Measurements from ENCODE around the gene SEPTIN12.
A peak's percentile ranks its signal among the peaks of the same experiment; 100 is the strongest.

The SEPTIN12 gene

GRCh38 chr16:4787627-4788482 lies at the start of gene SEPTIN12:
Gene SEPTIN12 (minus strand): TSS chr16:4788345. CDS start chr16:4787645, 700 bp downstream.
- DNase-seq, result no peak

- DNase-seq, result no peak
These were observed 48.6 kb upstream of the SEPTIN12 start for GRCh38 chr16:4836727-4837126.

GRCh38 chr16:4833584-4833983 lies 45.4 kb upstream of the SEPTIN12 start:
- no peak for DNase-seq

GRCh38 chr16:4832698-4833343 lies 44.7 kb upstream of the SEPTIN12 start:
- no peak for DNase-seq

- DNase-seq, result no peak
These were observed 43.5 kb upstream of the SEPTIN12 start for GRCh38 chr16:4831616-4832015.

- no peak for DNase-seq
These were observed 42.3 kb upstream of the SEPTIN12 start for GRCh38 chr16:4830408-4830807.

GRCh38 chr16:4828567-4829321 lies 40.6 kb upstream of the SEPTIN12 start:
- DNase-seq, result no peak

GRCh38 chr16:4826980-4827379 lies 38.8 kb upstream of the SEPTIN12 start:
- no peak for DNase-seq

- no peak for DNase-seq
These were observed 38.4 kb upstream of the SEPTIN12 start for GRCh38 chr16:4826526-4826925.

GRCh38 chr16:4825196-4825595 lies 37.1 kb upstream of the SEPTIN12 start:
- DNase-seq, result no peak

- DNase-seq, result no peak
These were observed 32.5 kb upstream of the SEPTIN12 start for GRCh38 chr16:4820652-4821051.

- no peak for DNase-seq
These were observed 26.5 kb upstream of the SEPTIN12 start for GRCh38 chr16:4814542-4815173.

GRCh38 chr16:4814046-4814445 lies 25.9 kb upstream of the SEPTIN12 start:
- no peak for DNase-seq

- DNase-seq, result no peak
These were observed 25.3 kb upstream of the SEPTIN12 start for GRCh38 chr16:4813251-4814003.

GRCh38 chr16:4811773-4812172 lies 23.6 kb upstream of the SEPTIN12 start:
- no peak for DNase-seq

GRCh38 chr16:4811242-4811641 lies 23.1 kb upstream of the SEPTIN12 start:
- no peak for DNase-seq

GRCh38 chr16:4806280-4806679 lies 18.1 kb upstream of the SEPTIN12 start:
- DNase-seq, result no peak

- DNase-seq, result no peak
These were observed 17.1 kb upstream of the SEPTIN12 start for GRCh38 chr16:4805231-4805630.

GRCh38 chr16:4803898-4804762 lies 16.0 kb upstream of the SEPTIN12 start:
- no peak for DNase-seq

- DNase-seq, result no peak
These were observed 15.3 kb upstream of the SEPTIN12 start for GRCh38 chr16:4803401-4803844.

GRCh38 chr16:4802659-4803287 lies 14.6 kb upstream of the SEPTIN12 start:
- DNase-seq, result peak; percentile 70

All from NCI-H2107 (cell line).